Neuron (in vitro differentiated cells): ENCODE data around the gene AMBN.

Source experiments
- H2AFZ ChIP-seq: one replicate; pipeline ENCODE4 v1.6.1; 2013; ENCODE audit warnings: low read depth, mild to moderate bottlenecking, inconsistent platforms, low read length, moderate library complexity
- H3K27me3 ChIP-seq: one replicate; pipeline ENCODE4 v1.6.1; 2013; ENCODE audit warnings: low read length; ENCODE audit not compliant: insufficient read depth
- H3K36me3 ChIP-seq: one replicate; pipeline ENCODE4 v1.6.1; 2013; ENCODE audit warnings: low read length; ENCODE audit not compliant: insufficient read depth
- H3K4me1 ChIP-seq: one replicate; pipeline ENCODE4 v1.6.1; 2013; ENCODE audit warnings: low read length; ENCODE audit not compliant: insufficient read depth
- H3K4me3 ChIP-seq: 2 replicates; pipeline ENCODE4 v1.5.1; 2013; ENCODE audit warnings: mild to moderate bottlenecking, low read length, moderate library complexity
- H3K9me3 ChIP-seq: one replicate; pipeline ENCODE4 v1.6.1; 2013; ENCODE audit warnings: low read length

Gene AMBN

GRCh38 chr4:70654605-70655011, 62.6 kb downstream of the AMBN start:
- Histone ChIP-seq H3K36me3 (no peaks in the 10 kb centered on the region), H3K4me1 (no peaks in the 10 kb centered on the region), H2AFZ (no peak overlapping the region), H3K27me3 (peaks cover 3% of the 10 kb centered on the region), H3K4me3 (no peak overlapping the region), H3K9me3 (no peaks in the 10 kb centered on the region)
